Neuronal stem cell (in vitro differentiated cells): ENCODE measurements around the gene SURF1.
A peak's percentile ranks its signal among the peaks of the same experiment; 100 is the strongest.

Experiments used
- DNase-seq: peaks from one replicate; pipeline ENCODE4 v3.0.0-alpha.2; 2013; ENCODE audit warnings: low spot score
- H2AFZ ChIP-seq: one replicate; pipeline ENCODE4 v1.6.1; 2013; ENCODE audit warnings: mild to moderate bottlenecking, low read length, inconsistent platforms
- H2AK5ac ChIP-seq: 2 replicates; pipeline ENCODE4 v1.6.1; 2013; ENCODE audit warnings: low read depth, mild to moderate bottlenecking, inconsistent platforms, low read length, moderate library complexity, mixed read lengths
- H2BK120ac ChIP-seq: 2 replicates; pipeline ENCODE4 v1.6.1; 2013; ENCODE audit warnings: low read depth, mild to moderate bottlenecking, inconsistent platforms, low read length, moderate library complexity, mixed read lengths
- H2BK12ac ChIP-seq: one replicate; pipeline ENCODE4 v1.6.1; 2013; ENCODE audit warnings: low read length, inconsistent platforms
- H2BK15ac ChIP-seq: 2 replicates; pipeline ENCODE4 v1.6.1; 2013; ENCODE audit warnings: mild to moderate bottlenecking, low read length, inconsistent platforms, mixed read lengths
- H2BK5ac ChIP-seq: one replicate; pipeline ENCODE4 v1.6.1; 2013; ENCODE audit warnings: inconsistent platforms, mild to moderate bottlenecking, low read length, moderate library complexity
- H3K14ac ChIP-seq: one replicate; pipeline ENCODE4 v1.6.1; 2013; ENCODE audit warnings: low read length, inconsistent platforms
- H3K18ac ChIP-seq: 2 replicates; pipeline ENCODE4 v1.6.1; 2013; ENCODE audit warnings: low read length, inconsistent platforms
- H3K23ac ChIP-seq: 2 replicates; pipeline ENCODE4 v1.6.1; 2013; ENCODE audit warnings: low read depth, mild to moderate bottlenecking, mixed read lengths, low read length, inconsistent platforms; ENCODE audit not compliant: poor library complexity
- H3K27ac ChIP-seq: replicated peaks from 3 replicates; pipeline ENCODE4 v1.5.1; 2013; ENCODE audit warnings: low read length, inconsistent platforms
- H3K27me3 ChIP-seq, 3 experiments: 2 replicates each; pipeline ENCODE4 v1.6.1; 2013; ENCODE audit warnings: low read length in 3 of 3, mild to moderate bottlenecking in 2 of 3, inconsistent platforms in 1 of 3, low read depth in 1 of 3, mixed read lengths in 1 of 3, moderate library complexity in 1 of 3; ENCODE audit not compliant: control insufficient read depth in 3 of 3, insufficient read depth in 3 of 3
- H3K36me3 ChIP-seq, 2 donors: replicated peaks in 1 of 2; 2 replicates each; pipeline ENCODE4 v1.6.1; 2013; ENCODE audit warnings: low read length in 2 of 2; ENCODE audit not compliant: control insufficient read depth in 2 of 2, insufficient read depth in 2 of 2
- H3K4ac ChIP-seq: 2 replicates; pipeline ENCODE4 v1.6.1; 2013; ENCODE audit warnings: inconsistent platforms, mild to moderate bottlenecking, low read length, moderate library complexity
- H3K4me1 ChIP-seq, 2 donors: 1 replicate in 1 of 2; 2 replicates in 1 of 2; pipeline ENCODE4 v1.6.1; 2013; ENCODE audit warnings: low read length in 2 of 2, low read depth in 1 of 2; ENCODE audit not compliant: control insufficient read depth in 2 of 2, insufficient read depth in 1 of 2
- H3K4me2 ChIP-seq: one replicate; pipeline ENCODE4 v1.6.1; 2013; ENCODE audit warnings: mild to moderate bottlenecking, low read length, inconsistent platforms; ENCODE audit not compliant: insufficient read depth, poor library complexity, severe bottlenecking
- H3K4me3 ChIP-seq, 2 donors: 2 replicates each; pipeline ENCODE4 v1.5.1; 2013; ENCODE audit warnings: low read length in 2 of 2, mild to moderate bottlenecking in 2 of 2, inconsistent platforms in 1 of 2, moderate library complexity in 1 of 2
- H3K79me1 ChIP-seq: one replicate; pipeline ENCODE4 v1.6.1; 2013; ENCODE audit warnings: low read depth, mild to moderate bottlenecking, inconsistent platforms, low read length, moderate library complexity
- H3K9ac ChIP-seq: one replicate; pipeline ENCODE4 v1.6.1; 2013; ENCODE audit warnings: mild to moderate bottlenecking, low read depth, low read length, inconsistent platforms; ENCODE audit not compliant: poor library complexity
- H3K9me3 ChIP-seq, 2 donors: replicated peaks in 1 of 2; 2 replicates each; pipeline versions ENCODE3 to v1.6.1; 2013; ENCODE audit warnings: low read length in 2 of 2, mild to moderate bottlenecking in 2 of 2, inconsistent platforms in 1 of 2, low read depth in 1 of 2, mixed read lengths in 1 of 2, moderate library complexity in 1 of 2; ENCODE audit not compliant: control insufficient read depth in 2 of 2, insufficient read depth in 1 of 2
- H4K8ac ChIP-seq: one replicate; pipeline ENCODE4 v1.6.1; 2013; ENCODE audit warnings: low read depth, mild to moderate bottlenecking, inconsistent platforms, low read length, moderate library complexity
- H4K91ac ChIP-seq: one replicate; pipeline ENCODE4 v1.6.1; 2013; ENCODE audit warnings: low read length, low read depth, mild to moderate bottlenecking, inconsistent platforms; ENCODE audit not compliant: poor library complexity
- WGBS, 2 donors: extraction: QIAGEN DNeasy Blood & Tissue Kit; methylation state at CpG; one replicate each; pipeline ENCODE4 v1.1.7; 2013; ENCODE audit warnings: missing lambda C conversion rate in 2 of 2, mixed read lengths in 1 of 2; ENCODE audit not compliant: insufficient read length in 2 of 2, insufficient replicate concordance in 1 of 2; ENCODE audit errors: extremely low coverage in 2 of 2; 5-methylcytosine and 5-hydroxymethylcytosine counted together

Gene SURF1

GRCh38 chr9:133348718-133349573, 7.3 kb downstream of the SURF1 start:
- Histone ChIP-seq H2BK12ac (no peak overlapping the region), H3K9me3 (peaks cover 0 to 5% of the 10 kb centered on the region in 2 donors), H2AK5ac (peak overlapping the region; percentile 99), H3K27me3 (no peaks in the 10 kb centered on the region), H3K4ac (peak overlapping the region; percentile 99), H3K27ac (peak overlapping the region; percentile 90), H3K4me2 (peak overlapping the region; percentile 64), H3K23ac (peak overlapping the region; percentile 99), H3K36me3 (peaks cover 62 to 81% of the 10 kb centered on the region in 2 donors), H2BK5ac (peak overlapping the region; percentile 97), H3K9ac (peak overlapping the region; percentile 99), H3K4me1 (peaks cover 7 to 15% of the 10 kb centered on the region in 2 donors), H3K79me1 (peaks cover 25% of the 10 kb centered on the region), H4K8ac (peak overlapping the region; percentile 77), H3K14ac (peak overlapping the region; percentile 95), H2BK120ac (peak overlapping the region; percentile 82), H4K91ac (peak overlapping the region; percentile 97), H3K4me3 (peak overlapping the region; percentile 89 to 100), H3K18ac (peak overlapping the region; percentile 100), H2BK15ac (peak overlapping the region; percentile 3), H2AFZ (no peak overlapping the region)
- no CpG with 5 or more reads among the region's 25 CpGs for whole genome bisulfite sequencing, 2 donors
- DNase-seq = no peak

GRCh38 chr9:133347985-133348717, 8.1 kb downstream of the SURF1 start, which contains the start of the genes MED22 and RPL7A:
MED22 (minus strand) TSS chr9:133348131; CDS start chr9:133346662, 1,469 bp downstream.
RPL7A (plus strand) TSS chr9:133348218; CDS start chr9:133348244, 26 bp downstream.
- Histone ChIP-seq H3K4me1 (peaks cover 7 to 15% of the 10 kb centered on the region in 2 donors), H3K18ac (peak within 1 kb of the TSS; percentile 100), H3K23ac (peak within 1 kb of the TSS; percentile 99), H2BK120ac (peak within 1 kb of the TSS; percentile 82), H3K9me3 (peaks cover 0 to 5% of the 10 kb centered on the region in 2 donors), H3K4me3 (peak within 1 kb of the TSS; percentile 89 to 100), H3K27ac (peak within 1 kb of the TSS; percentile 90), H3K4me2 (peak within 1 kb of the TSS; percentile 86), H3K36me3 (peaks cover 70 to 81% of the 10 kb centered on the region in 2 donors), H3K79me1 (peaks cover 25% of the 10 kb centered on the region), H4K91ac (peak within 1 kb of the TSS; percentile 97), H2BK15ac (peak within 1 kb of the TSS; percentile 3), H4K8ac (peak within 1 kb of the TSS; percentile 77), H3K14ac (peak within 1 kb of the TSS; percentile 95), H3K27me3 (no peaks in the 10 kb centered on the region), H2AK5ac (peak within 1 kb of the TSS; percentile 99), H2AFZ (peak within 1 kb of the TSS; percentile 89), H3K4ac (peak within 1 kb of the TSS; percentile 99), H2BK5ac (peak within 1 kb of the TSS; percentile 97), H2BK12ac (no peak within 1 kb of the TSS), H3K9ac (peak within 1 kb of the TSS; percentile 99)
- WGBS, 2 donors = no CpG with 5 or more reads among the region's 64 CpGs
- peak; percentile 95 for DNase-seq

- Histone ChIP-seq H3K27ac (peak overlapping the region; percentile 70), H3K79me1 (peaks cover 25% of the 10 kb centered on the region), H3K23ac (no peak overlapping the region), H3K18ac (peak overlapping the region; percentile 94), H2BK15ac (no peak overlapping the region), H2BK12ac (no peak overlapping the region), H2AFZ (peak overlapping the region; percentile 89), H3K14ac (peak overlapping the region; percentile 94), H3K4me3 (peak overlapping the region; percentile 89 to 100), H3K9me3 (peaks cover 0 to 5% of the 10 kb centered on the region in 2 donors), H3K9ac (peak overlapping the region; percentile 91), H3K4me2 (peak overlapping the region; percentile 86), H3K27me3 (no peaks in the 10 kb centered on the region), H2BK5ac (peak overlapping the region; percentile 80), H4K91ac (no peak overlapping the region), H2AK5ac (no peak overlapping the region), H3K4ac (no peak overlapping the region), H4K8ac (no peak overlapping the region), H3K4me1 (peaks cover 7 to 15% of the 10 kb centered on the region in 2 donors), H2BK120ac (no peak overlapping the region), H3K36me3 (peaks cover 72 to 81% of the 10 kb centered on the region in 2 donors)
- DNase-seq = peak; percentile 42
- no CpG with 5 or more reads among the region's 41 CpGs for WGBS, 2 donors
These were observed 8.7 kb downstream of the SURF1 start for GRCh38 chr9:133347515-133347984.
